ENCODE measurements around the gene ATXN7L3. TPM values are rescaled to one million over a fixed set of nuclear protein-coding genes. Genes with fewer than 3 reads are reported as not detected.
A peak's percentile ranks its signal among the peaks of the same experiment; 100 is the strongest.

ATXN7L3 gene
- total and polyA plus RNA-seq, 9 of the 15 experiments (the other 6 are each of a cell fraction or from before 2014, with no cell fraction given): 0.62 to 66.1 (median 33.2) TPM

GRCh38 chr17:44200478-44201155 is 933 bp upstream of the ATXN7L3 start (continued):
- TF ChIP-seq ARNT (IDR thresholded peaks at IDR 0.05) (no peak), TCF15 (CRISPR knock-in tag; IDR thresholded peaks at IDR 0.05) (no peak), PHF21A (IDR thresholded peaks at IDR 0.05; ENCODE audit: borderline replicate concordance, low read depth) (no peak), CREBBP (IDR thresholded peaks at IDR 0.05; ENCODE audit: low read depth, low read length) (no peak), MCM3 (IDR thresholded peaks at IDR 0.05) (no peak), SRSF9 (IDR thresholded peaks at IDR 0.05; ENCODE audit: borderline replicate concordance, low read depth, low read length) (no peak), ESRRA (IDR thresholded peaks at IDR 0.05; ENCODE audit: borderline replicate concordance, low read depth) (no peak), SIX5 (IDR thresholded peaks at IDR 0.05; ENCODE audit: borderline replicate concordance in 1 of 2, insufficient read depth in 1 of 2, low read depth in 1 of 2, low read length in 2 of 2) (no peak), IRF9 (tag; IDR thresholded peaks at IDR 0.05) (no peak), FOXA3 (CRISPR knock-in tag; conservative IDR thresholded peaks at IDR 0.05 in 1 of 2, IDR thresholded peaks at IDR 0.05 in 1 of 2) (no peak), PYGO2 (tag; IDR thresholded peaks at IDR 0.05) (no peak), ZNF707 (CRISPR knock-in tag; conservative IDR thresholded peaks at IDR 0.05) (no peak), CTCFL (IDR thresholded peaks at IDR 0.05; ENCODE audit: borderline replicate concordance, insufficient read depth, low read depth, low read length, poor library complexity, severe bottlenecking) (no peak), HOXB6 (CRISPR knock-in tag; IDR thresholded peaks at IDR 0.05; ENCODE audit: borderline replicate concordance) (no peak), ZEB2 (IDR thresholded peaks at IDR 0.05) (no peak), CBFA2T2 (conservative IDR thresholded peaks at IDR 0.05) (no peak), PHF8 (IDR thresholded peaks at IDR 0.05; ENCODE audit: borderline replicate concordance, low read length) (peak; percentile 84), ZNF408 (CRISPR knock-in tag; IDR thresholded peaks at IDR 0.05; ENCODE audit: low read depth) (no peak)
- TF ChIP-seq, protein P1, sequence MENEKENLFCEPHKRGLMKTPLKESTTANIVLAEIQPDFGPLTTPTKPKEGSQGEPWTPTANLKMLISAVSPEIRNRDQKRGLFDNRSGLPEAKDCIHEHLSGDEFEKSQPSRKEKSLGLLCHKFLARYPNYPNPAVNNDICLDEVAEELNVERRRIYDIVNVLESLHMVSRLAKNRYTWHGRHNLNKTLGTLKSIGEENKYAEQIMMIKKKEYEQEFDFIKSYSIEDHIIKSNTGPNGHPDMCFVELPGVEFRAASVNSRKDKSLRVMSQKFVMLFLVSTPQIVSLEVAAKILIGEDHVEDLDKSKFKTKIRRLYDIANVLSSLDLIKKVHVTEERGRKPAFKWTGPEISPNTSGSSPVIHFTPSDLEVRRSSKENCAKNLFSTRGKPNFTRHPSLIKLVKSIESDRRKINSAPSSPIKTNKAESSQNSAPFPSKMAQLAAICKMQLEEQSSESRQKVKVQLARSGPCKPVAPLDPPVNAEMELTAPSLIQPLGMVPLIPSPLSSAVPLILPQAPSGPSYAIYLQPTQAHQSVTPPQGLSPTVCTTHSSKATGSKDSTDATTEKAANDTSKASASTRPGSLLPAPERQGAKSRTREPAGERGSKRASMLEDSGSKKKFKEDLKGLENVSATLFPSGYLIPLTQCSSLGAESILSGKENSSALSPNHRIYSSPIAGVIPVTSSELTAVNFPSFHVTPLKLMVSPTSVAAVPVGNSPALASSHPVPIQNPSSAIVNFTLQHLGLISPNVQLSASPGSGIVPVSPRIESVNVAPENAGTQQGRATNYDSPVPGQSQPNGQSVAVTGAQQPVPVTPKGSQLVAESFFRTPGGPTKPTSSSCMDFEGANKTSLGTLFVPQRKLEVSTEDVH (IDR thresholded peaks at IDR 0.05; ENCODE audit: low read depth, partially characterized antibody): no peak
- TF ChIP-seq, protein P2, sequence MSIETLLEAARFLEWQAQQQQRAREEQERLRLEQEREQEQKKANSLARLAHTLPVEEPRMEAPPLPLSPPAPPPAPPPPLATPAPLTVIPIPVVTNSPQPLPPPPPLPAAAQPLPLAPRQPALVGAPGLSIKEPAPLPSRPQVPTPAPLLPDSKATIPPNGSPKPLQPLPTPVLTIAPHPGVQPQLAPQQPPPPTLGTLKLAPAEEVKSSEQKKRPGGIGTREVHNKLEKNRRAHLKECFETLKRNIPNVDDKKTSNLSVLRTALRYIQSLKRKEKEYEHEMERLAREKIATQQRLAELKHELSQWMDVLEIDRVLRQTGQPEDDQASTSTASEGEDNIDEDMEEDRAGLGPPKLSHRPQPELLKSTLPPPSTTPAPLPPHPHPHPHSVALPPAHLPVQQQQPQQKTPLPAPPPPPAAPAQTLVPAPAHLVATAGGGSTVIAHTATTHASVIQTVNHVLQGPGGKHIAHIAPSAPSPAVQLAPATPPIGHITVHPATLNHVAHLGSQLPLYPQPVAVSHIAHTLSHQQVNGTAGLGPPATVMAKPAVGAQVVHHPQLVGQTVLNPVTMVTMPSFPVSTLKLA (conservative IDR thresholded peaks at IDR 0.05): peak in 1 of 2 experiments; percentile 38; a peak in 1 of 4 replicates

Data from K562 (cell line).